ENCODE measurements around the gene TBL2. TPM values are rescaled to one million over a fixed set of nuclear protein-coding genes. Genes with fewer than 3 reads are reported as not detected.

The TBL2 gene
- total and polyA plus RNA-seq, 10 donors = 8.1 to 31.2 (median 24.9) TPM

DNA sequence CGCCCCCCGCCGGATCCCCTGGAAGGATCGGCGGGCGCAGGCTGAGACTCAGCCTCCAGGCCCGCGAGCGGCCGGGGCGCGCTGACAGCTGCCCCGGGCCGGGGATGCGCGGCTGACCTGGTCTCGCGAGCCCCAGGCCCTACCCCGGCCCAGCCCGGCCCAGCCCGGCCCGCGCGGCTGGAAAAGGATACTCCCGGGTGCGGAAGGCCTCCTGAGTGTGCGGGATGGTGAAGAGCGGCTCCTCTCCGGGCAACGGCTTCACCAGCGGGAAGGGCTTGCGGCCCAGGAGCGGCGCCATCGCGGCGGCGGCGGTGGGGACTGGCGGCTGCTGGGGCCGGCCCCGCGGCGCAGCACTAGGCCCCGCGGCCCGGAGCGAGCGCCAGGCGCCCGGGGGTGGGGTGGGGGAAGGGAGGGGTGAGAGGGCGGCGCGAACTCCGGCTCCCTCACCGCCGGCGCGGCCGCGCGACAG lies 56.7 kb downstream of the TBL2 start:
- Histone ChIP-seq H3K4me3 (peak overlapping the region; percentile 87 to 97 (median 92)), H3K27ac (peak overlapping the region; percentile 79 to 97 (median 93)), H3K4me1 (peaks cover 46 to 89% (median 79%) of the 10 kb centered on the region in 6 donors), H3K36me3 (peaks cover 0 to 19% (median 6%) of the 10 kb centered on the region in 6 donors), H3K9me3 (no peaks in the 10 kb centered on the region), H3K27me3 (replicated peaks in 1 of 7) (no peaks in the 10 kb centered on the region)
- intact Hi-C loops (cut with DNase I; ENCODE audit: low total_unique reads) = no loop called here
- TF ChIP-seq POLR2A (IDR thresholded peaks at IDR 0.05) (no peak), POLR2AphosphoS5 (IDR thresholded peaks at IDR 0.05) (no peak)
- TF ChIP-seq, protein P1, sequence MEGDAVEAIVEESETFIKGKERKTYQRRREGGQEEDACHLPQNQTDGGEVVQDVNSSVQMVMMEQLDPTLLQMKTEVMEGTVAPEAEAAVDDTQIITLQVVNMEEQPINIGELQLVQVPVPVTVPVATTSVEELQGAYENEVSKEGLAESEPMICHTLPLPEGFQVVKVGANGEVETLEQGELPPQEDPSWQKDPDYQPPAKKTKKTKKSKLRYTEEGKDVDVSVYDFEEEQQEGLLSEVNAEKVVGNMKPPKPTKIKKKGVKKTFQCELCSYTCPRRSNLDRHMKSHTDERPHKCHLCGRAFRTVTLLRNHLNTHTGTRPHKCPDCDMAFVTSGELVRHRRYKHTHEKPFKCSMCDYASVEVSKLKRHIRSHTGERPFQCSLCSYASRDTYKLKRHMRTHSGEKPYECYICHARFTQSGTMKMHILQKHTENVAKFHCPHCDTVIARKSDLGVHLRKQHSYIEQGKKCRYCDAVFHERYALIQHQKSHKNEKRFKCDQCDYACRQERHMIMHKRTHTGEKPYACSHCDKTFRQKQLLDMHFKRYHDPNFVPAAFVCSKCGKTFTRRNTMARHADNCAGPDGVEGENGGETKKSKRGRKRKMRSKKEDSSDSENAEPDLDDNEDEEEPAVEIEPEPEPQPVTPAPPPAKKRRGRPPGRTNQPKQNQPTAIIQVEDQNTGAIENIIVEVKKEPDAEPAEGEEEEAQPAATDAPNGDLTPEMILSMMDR (IDR thresholded peaks at IDR 0.05 in 8 of 11, conservative IDR thresholded peaks at IDR 0.05 in 3 of 11) = no peak
- no peak for DNase-seq
- 0 to 1% (median 1%) methylated on average over 25 to 62 of the region's 62 CpGs for WGBS, 5 donors

- DNase-seq = no peak
- H3K4me1 ChIP-seq = peaks cover 43 to 89% (median 75%) of the 10 kb centered on the region in 6 donors
- intact Hi-C loops (cut with DNase I; ENCODE audit: low total_unique reads) = no loop called here
These were observed 57.4 kb downstream of the TBL2 start for GRCh38 chr7:73520673-73521635.

DNA sequence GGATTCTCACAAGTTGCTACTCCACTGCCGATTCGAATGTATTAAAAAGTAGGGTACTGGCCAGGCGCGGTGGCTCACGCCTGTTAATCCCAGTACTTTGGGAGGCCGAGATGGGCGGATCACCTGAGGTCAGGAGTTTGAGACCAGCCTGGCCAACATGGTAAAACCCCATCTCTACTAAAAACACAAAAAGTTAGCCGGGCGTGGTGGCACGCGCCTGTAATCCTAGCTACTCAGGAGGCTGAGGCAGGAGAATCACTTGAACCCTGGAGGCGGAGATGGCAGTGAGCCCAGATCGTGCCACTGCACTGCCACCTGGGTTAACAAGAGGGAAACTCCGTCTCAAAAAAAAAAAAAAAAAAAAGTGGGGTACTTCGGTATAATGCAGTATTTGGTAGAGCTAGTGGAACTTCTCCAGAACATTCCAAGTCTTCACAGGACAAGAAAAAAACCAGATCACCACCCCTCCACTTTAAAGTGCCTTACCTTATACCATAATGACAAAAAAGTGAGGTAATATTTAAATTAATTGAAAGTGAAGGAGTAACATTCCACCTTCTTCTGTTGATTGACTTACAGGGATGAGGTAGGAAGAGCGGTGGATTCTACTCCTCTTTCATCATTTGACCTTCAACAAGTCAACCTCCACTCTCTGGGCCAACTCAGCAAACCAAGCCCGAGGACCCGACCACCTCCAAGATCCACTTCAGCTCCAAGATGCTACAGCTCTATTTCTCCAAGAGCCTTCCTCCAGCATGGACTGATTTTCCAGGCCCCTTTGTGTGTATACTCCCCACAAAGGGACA lies 58.3 kb downstream of the TBL2 start:
- DNase-seq = peak; percentile 62
- H3K9me3 ChIP-seq = no peaks in the 10 kb centered on the region
- peak overlapping the region; percentile 43 to 97 (median 93) for H3K27ac ChIP-seq
- TF ChIP-seq POLR2AphosphoS5 (IDR thresholded peaks at IDR 0.05) (no peak), POLR2A (IDR thresholded peaks at IDR 0.05) (no peak)
- TF ChIP-seq, protein P1 (IDR thresholded peaks at IDR 0.05 in 8 of 11, conservative IDR thresholded peaks at IDR 0.05 in 3 of 11) = no peak
- H3K4me3 ChIP-seq = peak overlapping the region; percentile 6 to 97 (median 92)
- intact Hi-C loops (cut with DNase I; ENCODE audit: low total_unique reads) = no loop called here
- peaks cover 0 to 35% (median 18%) of the 10 kb centered on the region in 6 donors for H3K36me3 ChIP-seq
- H3K4me1 ChIP-seq = peaks cover 37 to 88% (median 67%) of the 10 kb centered on the region in 6 donors
- H3K27me3 ChIP-seq (replicated peaks in 1 of 7) = no peaks in the 10 kb centered on the region
- 53 to 68% (median 60%) methylated on average over 18 of the region's 18 CpGs for WGBS, 5 donors

More at GRCh38 chr7:73520673-73521635, 57.4 kb downstream of the TBL2 start:
- Histone ChIP-seq H3K9me3 (no peaks in the 10 kb centered on the region), H3K27ac (peak overlapping the region; percentile 79 to 97 (median 93)), H3K36me3 (peaks cover 0 to 26% (median 11%) of the 10 kb centered on the region in 6 donors), H3K27me3 (replicated peaks in 1 of 7) (no peaks in the 10 kb centered on the region), H3K4me3 (peak overlapping the region; percentile 87 to 97 (median 92))
- WGBS, 5 donors = 0 to 1% (median 1%) methylated on average over 28 to 36 of the region's 36 CpGs
- TF ChIP-seq POLR2A (IDR thresholded peaks at IDR 0.05) = no peak
- TF ChIP-seq POLR2AphosphoS5 (IDR thresholded peaks at IDR 0.05) = no peak
- TF ChIP-seq, protein P1 (IDR thresholded peaks at IDR 0.05 in 8 of 11, conservative IDR thresholded peaks at IDR 0.05 in 3 of 11) = no peak

Data from spleen (tissue), 11 donors.